Caki2 (cell line): ENCODE results near the gene RGS11. TPM values are rescaled to one million over a fixed set of nuclear protein-coding genes. Genes with fewer than 3 reads are reported as not detected.

Experiments
- DNase-seq: peaks from one replicate; pipeline ENCODE4 v3.0.0-alpha.2; 2015; ENCODE audit warnings: low read depth
- in situ Hi-C: cut with HindIII; loops from 2 replicates; pipeline ENCODE4 v1.10.0; 2016; ENCODE audit warnings: low sequenced_read_pairs, low pct_unique_long_range_greater_than_20kb, mixed read lengths
- total RNA-seq: library from RNA; depleted of rRNA; stranded (reverse); fragments of >200 nt; shearing (Covaris generic); gene quantifications from 2 replicates; pipeline ENCODE4 v1.2.3, GENCODE V29; 2014; ENCODE audit warnings: low replicate concordance

RGS11 gene
- total RNA-seq, 1 experiment from 2014 or later: 3.6 TPM

GRCh38 chr16:301950-302349 is 26.2 kb upstream of the RGS11 start:
- in situ Hi-C loops: no loop called here
- DNase-seq: no peak

- DNase-seq: no peak
- in situ Hi-C loops: no loop called here
Observed at GRCh38 chr16:301235-301634, 25.5 kb upstream of the RGS11 start.

- in situ Hi-C loops: no loop called here
- DNase-seq: no peak
Observed at GRCh38 chr16:297832-298231, 22.1 kb upstream of the RGS11 start.

- in situ Hi-C loops: no loop called here
- no peak for DNase-seq
Observed at GRCh38 chr16:296806-297510, 21.2 kb upstream of the RGS11 start.

DNA sequence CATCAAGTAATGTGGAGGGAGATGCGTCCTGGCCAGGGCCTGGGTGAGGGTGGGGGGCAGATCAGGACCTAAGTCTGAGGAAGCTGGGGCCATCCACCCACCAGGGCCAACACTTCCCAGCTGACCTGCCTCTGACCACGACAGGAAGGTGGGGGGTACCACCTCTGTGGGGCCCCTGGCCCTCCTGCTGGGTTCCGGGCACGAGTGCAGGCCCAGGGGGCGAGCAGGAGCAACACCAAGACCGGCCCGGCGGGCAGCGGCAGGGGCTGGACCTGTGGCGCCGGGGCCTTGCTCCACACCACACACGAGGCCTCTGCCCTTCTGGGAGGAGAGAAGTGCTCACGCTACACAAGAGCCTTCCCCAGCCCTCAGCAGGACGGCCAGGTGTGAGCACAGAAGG is 20.5 kb upstream of the RGS11 start:
- in situ Hi-C loops: no loop called here
- DNase-seq: no peak

GRCh38 chr16:293043-293775 is 17.5 kb upstream of the RGS11 start:
- no peak for DNase-seq
- in situ Hi-C loops: no loop called here

DNA sequence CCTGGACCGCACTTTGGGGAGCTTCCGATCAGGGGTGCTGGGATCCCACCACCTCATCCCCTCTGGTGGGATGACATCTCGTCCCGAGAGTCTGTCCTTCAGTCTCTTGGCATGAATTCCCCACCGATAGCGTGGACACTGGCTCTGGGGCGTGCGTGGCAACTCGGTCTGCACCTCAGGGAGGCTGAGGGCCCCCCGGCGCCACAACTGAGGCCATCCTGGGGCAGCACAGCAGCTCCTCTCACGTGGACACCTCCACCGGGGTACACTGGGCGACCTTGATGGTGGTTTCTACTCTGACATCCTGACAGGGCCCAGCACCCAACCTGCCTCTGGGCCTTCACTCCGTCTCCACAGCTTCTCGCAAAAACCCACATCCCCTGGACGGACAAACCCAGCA is 15.8 kb upstream of the RGS11 start:
- in situ Hi-C loops: no loop called here
- no peak for DNase-seq

- no peak for DNase-seq
- in situ Hi-C loops: no loop called here
Observed at GRCh38 chr16:290681-291405, 15.1 kb upstream of the RGS11 start.

DNA sequence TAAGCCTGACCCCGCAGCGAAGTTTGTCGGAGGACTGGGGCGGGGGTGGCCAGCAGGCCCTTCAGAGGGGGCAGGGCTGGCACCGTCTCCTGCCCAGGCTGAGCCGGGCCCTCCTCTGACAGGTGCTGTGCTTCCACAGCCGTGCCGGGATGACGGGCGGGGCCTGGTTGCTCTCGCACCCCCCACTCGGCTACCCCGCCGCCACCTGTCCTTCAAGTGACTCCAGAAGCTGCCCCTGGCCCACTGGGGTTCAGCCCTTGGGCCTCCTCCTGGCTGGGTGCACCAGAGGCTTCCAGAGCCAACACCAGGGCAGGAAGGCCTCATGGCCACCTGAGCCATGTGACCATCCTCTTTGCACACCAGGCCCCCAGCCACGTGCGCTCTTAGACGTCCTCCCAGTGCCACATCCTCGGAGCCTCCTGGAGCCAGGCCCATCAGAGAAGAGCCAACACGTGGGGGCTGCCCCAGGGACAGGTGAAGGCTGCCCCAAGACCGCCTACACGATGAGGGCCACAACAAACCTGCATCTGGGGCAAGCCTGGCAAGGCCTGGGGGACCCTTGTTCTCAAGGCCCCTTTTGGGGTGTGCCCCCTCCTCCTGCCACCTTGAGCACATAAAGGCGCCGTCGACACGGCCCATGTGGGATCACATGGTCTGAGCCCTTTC is 14.4 kb upstream of the RGS11 start:
- no peak for DNase-seq
- in situ Hi-C loops: no loop called here

DNA sequence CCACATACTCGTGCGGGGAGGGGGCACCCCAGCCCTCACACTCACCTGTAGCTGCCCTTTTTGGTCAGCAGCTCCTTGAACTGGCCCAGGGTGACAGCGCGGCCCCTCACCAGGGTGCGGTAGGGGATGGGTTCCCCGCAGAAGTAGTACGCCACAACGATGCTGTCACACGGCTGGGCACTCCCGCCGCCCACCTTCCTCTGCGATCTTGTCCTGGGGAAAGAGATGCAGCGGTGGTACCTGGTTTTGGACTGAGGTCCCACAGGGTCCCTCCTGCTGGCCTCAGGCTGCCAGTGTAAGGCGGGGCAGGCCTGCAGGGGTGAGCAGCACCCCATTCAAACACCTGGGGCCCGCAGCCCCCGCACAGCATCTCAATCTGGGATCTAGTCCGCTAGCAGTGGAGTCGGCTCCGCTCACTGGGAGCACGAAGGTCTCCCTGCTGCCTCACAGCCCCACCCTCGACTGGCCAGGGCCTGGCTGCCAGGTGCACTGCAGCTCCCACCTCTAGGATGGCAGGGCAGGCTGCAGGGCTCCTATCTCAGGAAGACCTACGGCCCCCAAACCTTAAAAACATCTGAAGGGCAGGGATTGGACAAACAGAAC is 13.8 kb upstream of the RGS11 start:
- no peak for DNase-seq
- in situ Hi-C loops: no loop called here

- no peak for DNase-seq
- in situ Hi-C loops: no loop called here
Observed at GRCh38 chr16:287981-288920, 12.5 kb upstream of the RGS11 start.

GRCh38 chr16:287298-287811 is 11.6 kb upstream of the RGS11 start:
- DNase-seq: no peak
- in situ Hi-C loops: no loop called here

- in situ Hi-C loops: no loop called here
- DNase-seq: no peak
Observed at GRCh38 chr16:286491-287297, 10.9 kb upstream of the RGS11 start.

DNA sequence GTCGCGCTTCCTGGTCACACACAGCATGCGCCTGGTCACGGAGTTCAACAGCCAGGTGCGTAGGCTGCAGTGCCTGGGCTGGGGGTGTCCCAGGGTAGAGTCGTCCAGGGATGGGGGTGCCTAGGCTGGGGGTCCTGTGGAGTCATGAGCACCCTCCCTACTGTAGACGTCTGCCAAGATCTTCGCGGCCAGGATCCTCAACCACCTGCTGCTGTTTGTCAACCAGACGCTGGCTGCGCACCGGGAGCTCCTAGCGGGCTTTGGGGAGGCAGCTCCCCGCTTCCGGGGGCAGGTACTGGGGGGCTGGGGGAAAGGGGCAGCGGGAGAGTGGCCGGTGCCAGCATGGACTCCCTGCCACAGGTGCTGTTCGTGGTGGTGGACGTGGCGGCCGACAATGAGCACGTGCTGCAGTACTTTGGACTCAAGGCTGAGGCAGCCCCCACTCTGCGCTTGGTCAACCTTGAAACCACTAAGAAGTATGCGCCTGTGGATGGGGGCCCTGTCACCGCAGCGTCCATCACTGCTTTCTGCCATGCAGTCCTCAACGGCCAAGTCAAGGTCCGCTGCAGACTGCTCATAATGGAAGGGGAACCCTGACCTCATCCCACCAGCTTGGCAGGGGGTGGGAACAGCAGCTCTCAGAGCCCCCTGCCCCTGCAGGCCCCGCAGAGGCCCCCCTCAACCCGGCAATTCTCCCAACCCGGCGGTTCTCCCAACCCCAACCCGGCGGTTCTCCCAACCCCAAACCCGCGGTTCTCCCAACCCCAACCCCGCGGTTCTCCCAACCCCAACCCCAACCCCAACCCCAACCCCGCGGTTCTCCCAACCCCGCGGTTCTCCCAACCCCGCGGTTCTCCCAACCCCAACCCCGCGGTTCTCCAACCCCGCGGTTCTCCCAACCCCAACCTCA is 9.7 kb upstream of the RGS11 start:
- peak; percentile 57 for DNase-seq
- in situ Hi-C loops: no loop called here

GRCh38 chr16:284204-285120 is 8.7 kb upstream of the RGS11 start:
- no peak for DNase-seq
- in situ Hi-C loops: no loop called here
